Ovary (tissue), 9 donors: ENCODE data around the gene P4HA2. TPM values are rescaled to one million over a fixed set of nuclear protein-coding genes. Genes with fewer than 3 reads are reported as not detected.
A peak's percentile ranks its signal among the peaks of the same experiment; 100 is the strongest.

ENCODE experiments used
- DNase-seq, 5 donors: peaks; one replicate each; pipeline ENCODE4 v3.0.0-alpha.2; 2019 to 2020
- H3K27ac ChIP-seq, 2 donors: fragments of 200-600 bp; one replicate each; pipeline versions ENCODE4 v1.5.1 to v1.8.0; 2019 to 2022
- H3K27me3 ChIP-seq: fragments of 200-600 bp; one replicate; pipeline ENCODE4 v1.8.0; 2022
- H3K36me3 ChIP-seq: fragments of 200-600 bp; sonication (generic); one replicate; pipeline ENCODE4 v1.5.1; 2019
- H3K4me1 ChIP-seq: one replicate; pipeline ENCODE4 v1.8.1; 2013; ENCODE audit warnings: mild to moderate bottlenecking, moderate library complexity; ENCODE audit not compliant: insufficient read depth
- H3K4me3 ChIP-seq: fragments of 200-600 bp; sonication (generic); one replicate; pipeline ENCODE4 v1.5.1; 2017
- H3K9me3 ChIP-seq, 2 donors: fragments of 200-600 bp in 1 of 2; sonication (generic) in 1 of 2; one replicate each; pipeline versions ENCODE4 v1.5.1 to v1.8.1; 2013 to 2019; ENCODE audit warnings: mild to moderate bottlenecking in 1 of 2, moderate library complexity in 1 of 2
- EP300 ChIP-seq: sonication (generic); formaldehyde crosslinking; IDR thresholded peaks from one replicate; pipeline ENCODE4 v1.6.1; 2017; ENCODE audit warnings: antibody characterized with exemption
- POLR2A ChIP-seq: fragments of 450-650 bp; IDR thresholded peaks from one replicate; pipeline ENCODE4 v1.6.1; 2017; ENCODE audit warnings: antibody characterized with exemption, mild to moderate bottlenecking, moderate library complexity
- WGBS, 3 donors: extraction: QIAGEN DNeasy Blood & Tissue Kit in 1 of 3; methylation state at CpG; one replicate each; pipeline versions ENCODE4 v1.1.5 to v1.1.7; 2013 to 2017; 5-methylcytosine and 5-hydroxymethylcytosine counted together
- intact Hi-C, 4 donors: fragments of 100-400 bp; cut with DNase I; formaldehyde crosslinking; loops; one replicate each; pipeline versions ENCODE4 v1.11.0 to v1.15.1; 2022 to 2023
- polyA plus RNA-seq, 2 donors: library from polyadenylated mRNA; stranded (reverse); fragments of 200-250 nt in 1 of 2; fragments of 350-450 nt in 1 of 2; fragmentation: Illumina TruSeq in 1 of 2; extraction: RNeasy Lipid Tissue Mini Kit (QIAGEN cat#74804) in 1 of 2; gene quantifications; one replicate each; pipeline ENCODE4 v1.2.3, GENCODE V29; 2013 to 2014
- total RNA-seq, 7 donors: library from RNA; depleted of rRNA in 2 of 7; stranded (reverse); fragments of >200 nt in 2 of 7; fragmentation: NEBNext Ultra II Directional in 3 of 7; extraction: Animal tissue kit (Norgen Biotek cat#: 25700) in 3 of 7; gene quantifications; one replicate each; pipeline versions ENCODE4 v1.1.0 to v1.2.4, GENCODE V29; 2016 to 2023
- TF ChIP-seq, protein P1 (sequence below), 3 donors: fragments of 450-650 bp in 2 of 3; fragments of 200-600 bp in 1 of 3; IDR thresholded peaks; one replicate each; pipeline versions ENCODE4 v1.5.1 to v1.8.0; 2016 to 2022; ENCODE audit warnings: antibody characterized with exemption in 3 of 3, mild to moderate bottlenecking in 1 of 3
- donor health status: DM: no; HTN: no; CAD: no; lungs with moderate emphysema.
- donor health status: DM: no; HTN: no; CAD: no.
- donor health status: Bipolar disorder and iron deficiency.
- donor health status: DM: yes; HTN: yes; CAD: no.
- donor health status: DM: no; HTN: no; CAD: no.
- donor health status: DM: yes; HTN: yes; CAD: no.

Gene P4HA2
- total and polyA plus RNA-seq, 9 donors = 3.9 to 36.9 (median 15.4) TPM

DNA sequence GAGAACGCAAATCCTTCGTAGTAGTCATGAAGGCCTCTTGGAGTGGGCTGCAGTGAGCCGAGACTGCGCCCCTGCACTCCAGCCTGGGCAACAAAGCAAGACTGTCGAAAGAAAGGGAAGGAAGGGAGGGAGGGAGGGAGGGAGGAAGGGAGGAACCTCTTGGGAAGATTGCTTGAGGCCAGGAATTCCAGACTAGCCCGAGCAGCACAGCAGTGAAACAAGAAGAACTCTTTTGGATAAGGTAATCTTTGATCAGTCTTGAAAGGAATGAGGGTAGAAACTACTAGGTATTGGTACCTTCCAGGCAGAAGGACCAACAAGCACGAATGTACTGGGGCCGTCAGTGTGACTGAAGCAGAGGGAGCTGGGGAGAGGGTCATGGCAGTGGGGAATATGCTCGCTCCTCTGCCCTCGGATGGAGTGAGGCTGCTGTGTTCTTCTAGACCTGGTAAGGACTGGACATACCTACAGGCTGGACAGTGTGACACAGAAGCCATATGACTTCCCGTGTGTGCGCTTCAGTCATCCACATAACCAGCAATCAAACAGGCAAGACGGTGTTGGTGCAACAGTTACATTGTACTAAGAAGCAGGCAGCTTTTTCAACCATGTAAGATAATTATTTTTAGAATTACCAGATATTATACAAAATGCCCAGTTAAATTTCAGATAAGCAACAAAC lies 45.2 kb downstream of the P4HA2 start:
- H3K4me1 ChIP-seq = no peaks in the 10 kb centered on the region
- WGBS, 3 donors = 62 to 68% (median 67%) methylated on average over 13 of the region's 13 CpGs
- H3K4me3 ChIP-seq = no peak overlapping the region
- H3K27me3 ChIP-seq = no peaks in the 10 kb centered on the region
- H3K9me3 ChIP-seq = no peaks in the 10 kb centered on the region
- H3K27ac ChIP-seq = no peak overlapping the region
- no peak for DNase-seq
- H3K36me3 ChIP-seq = no peaks in the 10 kb centered on the region
- TF ChIP-seq, protein P1, sequence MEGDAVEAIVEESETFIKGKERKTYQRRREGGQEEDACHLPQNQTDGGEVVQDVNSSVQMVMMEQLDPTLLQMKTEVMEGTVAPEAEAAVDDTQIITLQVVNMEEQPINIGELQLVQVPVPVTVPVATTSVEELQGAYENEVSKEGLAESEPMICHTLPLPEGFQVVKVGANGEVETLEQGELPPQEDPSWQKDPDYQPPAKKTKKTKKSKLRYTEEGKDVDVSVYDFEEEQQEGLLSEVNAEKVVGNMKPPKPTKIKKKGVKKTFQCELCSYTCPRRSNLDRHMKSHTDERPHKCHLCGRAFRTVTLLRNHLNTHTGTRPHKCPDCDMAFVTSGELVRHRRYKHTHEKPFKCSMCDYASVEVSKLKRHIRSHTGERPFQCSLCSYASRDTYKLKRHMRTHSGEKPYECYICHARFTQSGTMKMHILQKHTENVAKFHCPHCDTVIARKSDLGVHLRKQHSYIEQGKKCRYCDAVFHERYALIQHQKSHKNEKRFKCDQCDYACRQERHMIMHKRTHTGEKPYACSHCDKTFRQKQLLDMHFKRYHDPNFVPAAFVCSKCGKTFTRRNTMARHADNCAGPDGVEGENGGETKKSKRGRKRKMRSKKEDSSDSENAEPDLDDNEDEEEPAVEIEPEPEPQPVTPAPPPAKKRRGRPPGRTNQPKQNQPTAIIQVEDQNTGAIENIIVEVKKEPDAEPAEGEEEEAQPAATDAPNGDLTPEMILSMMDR (IDR thresholded peaks at IDR 0.05) = no peak
- TF ChIP-seq POLR2A (no peak), EP300 (no peak)
- intact Hi-C loops = no loop called here

DNA sequence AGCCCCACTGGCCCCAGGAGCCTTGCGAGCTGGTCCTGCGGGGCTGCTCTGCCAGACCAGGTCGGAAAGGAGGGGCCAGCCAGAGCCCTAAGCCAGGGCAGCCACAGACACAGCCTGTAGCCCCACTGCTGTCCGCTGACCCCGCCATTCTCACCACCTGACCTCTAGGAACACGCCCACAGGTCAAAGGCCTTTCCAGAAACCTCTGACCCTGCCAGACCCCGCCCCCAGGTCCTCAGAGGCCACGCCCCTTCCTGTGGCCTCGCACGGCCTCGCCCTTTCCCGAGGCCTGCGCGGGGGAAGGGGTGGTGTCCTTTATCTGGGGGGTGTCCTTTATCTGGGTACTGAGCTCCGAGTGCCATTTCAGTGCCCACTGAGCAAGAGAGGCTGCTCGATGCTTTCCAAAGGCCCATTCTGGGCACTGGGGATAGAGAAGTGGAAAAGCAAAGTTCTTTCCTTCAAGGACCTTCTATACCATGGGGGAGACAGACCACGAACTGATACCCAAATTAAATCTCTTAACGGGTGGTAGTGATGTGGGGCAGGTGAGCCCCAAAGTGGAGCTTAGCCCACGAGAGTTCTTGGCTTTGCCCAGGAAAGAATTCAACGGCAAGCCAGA lies 46.5 kb downstream of the P4HA2 start:
- intact Hi-C loops = no loop called here
- H3K36me3 ChIP-seq = no peaks in the 10 kb centered on the region
- no peaks in the 10 kb centered on the region for H3K4me1 ChIP-seq
- H3K9me3 ChIP-seq = no peaks in the 10 kb centered on the region
- WGBS, 3 donors = 61 to 67% (median 64%) methylated on average over 20 of the region's 20 CpGs
- no peak for DNase-seq
- H3K27ac ChIP-seq = no peak overlapping the region
- TF ChIP-seq EP300 = no peak
- no peak for TF ChIP-seq POLR2A
- TF ChIP-seq, protein P1 (IDR thresholded peaks at IDR 0.05) = no peak
- H3K27me3 ChIP-seq = no peaks in the 10 kb centered on the region
- no peak overlapping the region for H3K4me3 ChIP-seq

DNA sequence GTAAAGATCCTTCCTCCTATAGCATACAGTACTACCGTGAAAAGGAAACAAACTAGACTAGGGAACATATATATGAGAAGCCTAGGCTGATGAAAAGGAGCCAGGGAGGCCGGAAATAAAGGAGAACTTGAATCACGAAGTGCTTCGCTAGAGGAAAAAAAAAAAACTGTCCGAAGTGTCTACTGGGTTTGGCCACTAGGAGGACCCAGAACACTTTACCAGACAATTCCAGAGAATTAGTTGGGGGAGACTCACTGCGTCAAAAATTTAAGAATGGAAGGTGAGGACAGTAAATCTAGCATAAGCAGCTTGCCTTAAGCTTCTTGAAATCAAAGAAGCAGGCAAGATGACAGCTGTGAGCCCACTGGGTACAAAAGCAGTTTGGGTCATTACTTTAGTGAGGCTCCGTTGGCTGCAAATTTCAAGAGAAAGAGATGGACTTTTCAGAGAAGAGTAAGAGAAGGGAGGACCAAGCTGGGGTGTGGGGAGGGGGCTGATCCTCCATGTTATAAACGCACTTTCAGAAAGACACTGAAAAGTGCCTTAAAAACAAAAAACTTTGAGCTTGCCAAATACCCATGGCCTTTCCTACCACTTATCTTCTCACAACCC lies 47.4 kb downstream of the P4HA2 start:
- no peak overlapping the region for H3K4me3 ChIP-seq
- no peaks in the 10 kb centered on the region for H3K27me3 ChIP-seq
- no peak for DNase-seq
- no peaks in the 10 kb centered on the region for H3K9me3 ChIP-seq
- intact Hi-C loops = no loop called here
- no peaks in the 10 kb centered on the region for H3K36me3 ChIP-seq
- TF ChIP-seq, protein P1 (IDR thresholded peaks at IDR 0.05) = peak in 1 of 3 donors; percentile 44
- no peak for TF ChIP-seq POLR2A
- H3K27ac ChIP-seq = no peak overlapping the region
- no peaks in the 10 kb centered on the region for H3K4me1 ChIP-seq
- 8 to 11% (median 10%) methylated on average over 8 of the region's 8 CpGs for WGBS, 3 donors

DNA sequence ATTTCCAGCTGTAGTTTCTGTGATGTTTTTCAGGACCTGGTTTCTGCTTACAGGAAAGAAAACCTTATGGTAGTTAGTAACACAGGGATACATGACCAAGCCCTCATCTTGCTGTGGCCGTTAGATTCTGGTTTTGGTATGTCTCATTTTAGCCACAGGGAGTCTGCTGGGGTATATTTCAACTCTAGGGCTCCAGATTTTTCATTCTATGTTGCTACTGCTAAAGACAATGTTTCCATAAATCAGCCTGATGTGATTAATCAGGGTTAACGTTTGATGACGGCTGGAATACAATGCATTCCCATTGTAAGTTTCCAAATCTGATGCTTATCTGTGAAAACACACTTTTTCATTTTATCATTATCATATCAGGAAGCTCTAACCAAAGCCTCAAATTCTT lies 48.2 kb downstream of the P4HA2 start:
- 46 to 53% (median 49%) methylated on average over 3 of the region's 3 CpGs for WGBS, 3 donors
- TF ChIP-seq, protein P1 (IDR thresholded peaks at IDR 0.05) = no peak
- TF ChIP-seq POLR2A = no peak
- no peak for TF ChIP-seq EP300
- no peaks in the 10 kb centered on the region for H3K27me3 ChIP-seq
- DNase-seq = no peak
- H3K9me3 ChIP-seq = no peaks in the 10 kb centered on the region
- H3K27ac ChIP-seq = no peak overlapping the region
- intact Hi-C loops = no loop called here
- H3K4me1 ChIP-seq = no peaks in the 10 kb centered on the region
- no peak overlapping the region for H3K4me3 ChIP-seq
- no peaks in the 10 kb centered on the region for H3K36me3 ChIP-seq
